HG03439 (cell line): Measurements from ENCODE around the gene NKPD1.
A peak's percentile ranks its signal among the peaks of the same experiment; 100 is the strongest.

Experiments
- ATAC-seq: cut with Tn5 transposase; IDR thresholded peaks from one replicate; pipeline ENCODE4 v1.9.1; 2021; ENCODE audit warnings: mild to moderate bottlenecking, moderate library complexity; ENCODE audit not compliant: unreplicated experiment

NKPD1 gene, protein sequence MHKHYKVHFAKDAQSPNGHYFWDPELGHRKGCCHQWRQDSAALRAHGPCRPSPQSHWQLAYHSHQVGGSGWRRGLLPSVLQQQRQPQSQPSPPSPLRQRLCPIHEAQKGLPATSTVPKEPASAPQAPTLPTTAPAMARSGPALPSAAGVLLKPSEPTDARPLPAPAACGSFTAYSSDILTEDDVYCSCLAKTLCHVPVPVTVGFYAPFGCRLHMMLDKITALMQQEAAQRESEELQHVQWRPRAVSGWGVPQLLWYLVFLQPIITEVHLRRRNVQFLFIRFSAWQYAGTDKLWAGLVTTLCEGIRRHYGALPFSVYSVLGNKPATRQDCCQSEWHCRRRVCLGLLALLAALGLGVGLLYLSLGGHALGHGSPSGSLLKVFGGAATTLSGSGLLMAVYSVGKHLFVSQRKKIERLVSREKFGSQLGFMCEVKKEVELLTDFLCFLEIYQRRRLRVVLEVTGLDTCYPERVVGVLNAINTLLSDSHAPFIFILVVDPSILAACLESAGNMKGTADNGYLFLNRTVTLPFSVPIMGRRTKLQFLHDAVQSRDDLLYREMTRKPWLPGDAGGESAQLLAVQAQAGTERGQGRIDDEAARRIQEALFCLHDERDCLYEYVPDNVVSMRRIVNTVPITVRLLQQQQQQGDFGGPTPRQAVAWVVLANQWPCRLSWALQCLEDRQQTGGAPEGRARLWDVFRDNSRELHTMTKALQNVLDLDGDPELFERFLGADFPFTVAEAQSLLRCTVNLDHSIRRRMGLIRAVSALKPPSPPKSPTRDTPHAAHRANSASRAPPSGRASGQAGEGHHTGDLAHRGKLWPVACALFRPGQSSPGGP

DNA sequence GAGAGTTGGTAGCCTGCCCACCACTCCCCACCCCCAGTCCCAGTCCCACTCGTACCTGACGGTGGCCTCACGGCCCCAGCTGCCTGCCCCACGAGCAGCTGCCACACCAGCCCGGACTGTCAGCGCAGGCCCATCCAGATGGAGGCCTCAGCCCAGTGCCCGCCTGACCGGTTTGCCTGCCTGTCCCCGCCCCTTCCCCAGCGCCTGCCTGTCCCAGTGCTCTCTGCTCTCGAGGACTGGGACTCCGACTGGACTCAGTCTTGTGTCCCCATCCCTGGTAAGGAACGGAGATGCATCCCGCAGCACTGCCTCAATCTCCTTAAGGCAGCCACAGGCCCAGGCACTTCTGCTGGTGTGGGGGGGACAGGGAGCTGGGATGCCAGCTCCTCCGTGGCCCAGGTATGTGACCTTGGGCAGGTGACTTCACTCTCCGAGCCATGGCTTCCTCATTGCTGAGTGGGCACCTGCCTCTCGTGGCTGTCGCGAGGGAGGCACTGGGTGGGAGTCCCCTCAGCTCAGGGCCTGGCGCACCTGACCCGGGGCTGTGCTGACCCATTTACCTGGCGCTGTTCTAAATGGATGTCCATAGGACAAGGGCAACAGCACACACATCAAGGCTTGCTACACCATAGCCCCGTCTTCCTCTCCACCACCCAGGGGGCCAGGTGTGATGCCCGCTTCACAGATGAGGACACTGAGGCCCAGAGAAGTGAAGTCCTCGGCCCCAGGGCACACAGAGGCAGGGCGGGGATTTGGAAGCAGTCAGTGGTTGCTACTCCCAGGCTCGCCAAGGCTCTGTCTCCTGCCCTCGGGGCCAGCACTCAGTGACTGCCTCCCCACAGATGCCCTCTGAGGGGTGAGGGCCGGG is at the start of gene NKPD1:
NKPD1 (minus strand) TSS at position 113 of the 868 bp plus-strand sequence. CDS start 832 bp downstream, outside the sequence.
- no peak for ATAC-seq

DNA sequence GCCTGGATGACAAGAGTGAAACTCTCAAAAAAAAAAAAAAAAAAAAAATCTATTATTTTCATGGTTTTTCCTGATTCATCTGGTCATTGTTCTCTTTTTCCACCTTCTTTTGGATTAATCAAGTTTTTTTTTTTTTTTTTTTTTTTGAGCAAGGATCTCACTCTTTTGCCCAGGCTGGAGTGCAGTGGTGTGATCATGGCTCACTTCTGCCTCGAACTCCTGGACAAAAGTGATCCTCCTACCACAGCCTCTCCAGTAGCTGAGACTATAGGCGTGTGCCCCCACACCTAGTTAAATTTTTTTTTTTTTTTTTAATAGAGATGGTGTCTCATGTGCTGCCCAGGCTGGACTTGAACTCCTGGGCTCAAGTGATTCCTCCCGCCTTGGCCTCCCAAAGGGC is 45.5 kb upstream of the NKPD1 start:
- ATAC-seq, result no peak

GRCh38 chr19:45205810-45206209 is 45.0 kb upstream of the NKPD1 start:
- no peak for ATAC-seq

DNA sequence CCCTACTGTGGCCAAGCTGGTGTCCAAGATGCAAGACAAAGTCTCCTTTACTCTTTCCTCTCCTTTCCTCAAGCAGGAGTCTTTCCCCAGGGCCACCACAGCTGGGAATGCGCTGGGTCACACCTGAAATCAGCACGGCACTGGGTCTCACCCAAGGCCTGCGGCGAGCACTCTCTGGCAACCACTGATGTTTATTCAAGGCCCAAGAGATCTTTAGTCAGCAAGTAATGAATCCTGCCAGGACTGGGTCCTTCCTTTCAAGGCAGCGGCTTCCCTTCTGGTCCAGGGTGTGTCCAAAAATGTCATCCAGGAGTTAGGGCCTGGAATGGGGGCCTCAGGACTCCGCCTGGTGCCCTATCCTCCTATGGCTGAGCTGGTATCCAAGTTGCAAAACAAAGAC is 41.9 kb upstream of the NKPD1 start:
- no peak for ATAC-seq

- ATAC-seq, result no peak
These were observed 39.8 kb upstream of the NKPD1 start for GRCh38 chr19:45200568-45200967.

DNA sequence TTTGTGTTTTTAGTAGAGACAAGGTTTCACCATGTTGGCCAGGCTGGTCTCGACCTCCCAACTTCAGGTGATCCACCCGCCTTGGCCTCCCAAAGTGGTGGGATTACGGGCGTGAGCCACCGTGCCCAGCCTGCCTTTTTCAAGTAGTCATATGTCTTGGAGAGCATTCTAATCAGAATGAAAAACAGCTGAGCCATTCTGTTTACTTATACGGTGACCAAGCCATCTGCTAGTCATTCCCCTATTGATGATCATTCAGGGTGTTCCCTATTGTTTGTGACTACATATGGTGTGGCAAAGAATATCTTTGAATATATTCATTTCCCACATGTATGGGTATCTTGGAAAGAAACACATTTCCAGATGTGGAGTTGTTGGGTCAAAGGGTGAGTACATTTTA is 35.0 kb upstream of the NKPD1 start:
- ATAC-seq, result no peak

DNA sequence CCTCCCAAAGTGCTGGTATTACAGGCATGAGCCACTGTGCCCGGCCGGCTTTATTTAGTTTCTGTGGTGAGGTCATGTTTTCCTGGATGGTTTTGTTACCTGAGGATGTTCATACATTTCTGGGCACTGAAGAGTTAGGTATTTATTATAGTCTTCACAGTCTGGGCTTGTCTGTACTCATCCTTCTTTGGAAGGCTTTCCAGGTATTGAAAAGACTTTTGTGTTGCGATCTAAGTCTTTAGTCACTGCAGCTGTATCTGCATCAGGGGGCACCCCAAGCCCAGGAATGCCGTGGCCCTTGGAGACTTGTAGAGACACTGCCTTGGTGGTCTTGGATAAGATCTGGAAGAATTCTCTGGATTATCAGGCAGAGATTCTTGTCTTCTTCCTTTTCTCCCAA is 30.6 kb upstream of the NKPD1 start:
- ATAC-seq, result no peak

DNA sequence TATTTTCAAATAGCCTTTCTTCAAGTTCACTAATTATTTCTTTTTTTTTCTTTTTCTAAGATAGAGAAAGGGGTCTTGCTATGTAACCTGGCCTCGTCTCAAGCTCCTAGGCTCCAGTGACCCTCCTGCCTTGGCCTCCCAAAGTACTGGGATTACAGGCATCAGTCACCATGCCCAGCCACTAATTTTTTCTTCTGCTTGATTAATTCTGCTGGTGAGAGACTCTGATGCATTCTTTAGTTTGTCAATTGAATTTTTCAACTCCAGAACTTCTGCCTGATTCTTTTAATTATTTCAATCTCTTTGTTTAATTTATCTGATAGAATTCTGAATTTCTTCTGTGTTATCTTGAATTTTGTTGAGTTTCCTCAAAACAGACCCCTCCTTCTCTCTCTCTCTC is 29.2 kb upstream of the NKPD1 start:
- no peak for ATAC-seq

DNA sequence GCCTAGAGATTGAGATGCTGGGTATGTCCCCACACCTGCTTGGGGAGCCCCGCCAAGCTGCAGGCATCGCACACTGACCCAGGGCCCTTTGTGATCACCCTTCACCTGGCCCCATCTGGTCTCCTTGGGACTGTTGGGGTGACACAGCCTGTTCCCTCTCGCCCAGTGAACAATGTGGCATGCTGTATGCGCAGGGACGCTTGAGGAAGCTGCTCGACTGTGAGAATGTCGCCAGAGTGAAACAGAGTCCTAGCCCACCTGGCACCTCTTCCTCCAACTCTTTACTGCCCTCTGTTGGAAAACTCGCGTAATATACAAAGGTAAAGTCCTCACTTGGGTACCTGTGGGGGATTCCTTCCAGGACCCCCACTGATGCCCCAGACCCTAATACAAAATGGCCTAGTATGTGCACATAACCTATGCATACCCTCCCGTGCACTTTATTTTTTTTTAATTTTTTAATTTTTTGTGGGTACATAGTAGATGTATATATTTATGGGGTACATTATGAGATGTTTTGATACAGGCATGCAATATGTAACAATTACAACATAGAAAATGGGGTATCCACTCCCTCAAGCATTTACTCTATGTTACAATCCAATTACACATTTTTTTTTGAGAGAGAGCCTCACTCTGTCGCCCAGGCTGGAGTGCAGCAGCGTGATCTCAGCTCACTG is 26.8 kb upstream of the NKPD1 start:
- no peak for ATAC-seq

GRCh38 chr19:45186509-45187334 is 25.9 kb upstream of the NKPD1 start:
- no peak for ATAC-seq

GRCh38 chr19:45184115-45184514 is 23.3 kb upstream of the NKPD1 start:
- ATAC-seq, result no peak

DNA sequence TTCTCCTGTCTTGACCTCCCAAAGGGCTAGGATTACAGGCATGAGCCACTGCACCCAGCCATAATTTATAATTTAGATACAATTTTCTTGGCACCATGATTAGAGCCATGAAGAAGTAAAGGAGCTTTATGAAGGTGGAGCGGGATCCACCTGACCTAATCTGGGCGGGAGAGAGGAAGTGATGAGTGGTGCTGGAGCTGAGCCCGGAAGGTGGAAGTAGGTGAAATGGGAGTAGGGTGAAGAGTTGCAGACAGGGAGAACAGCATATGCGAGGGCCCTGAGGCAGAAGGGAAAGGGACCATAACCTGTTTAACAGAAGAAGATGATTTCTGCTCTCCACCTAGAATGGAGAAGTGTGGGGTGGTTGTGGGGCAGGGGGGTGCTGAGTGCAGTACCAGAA is 22.0 kb upstream of the NKPD1 start:
- no peak for ATAC-seq

GRCh38 chr19:45180936-45181335 is 20.2 kb upstream of the NKPD1 start:
- no peak for ATAC-seq

DNA sequence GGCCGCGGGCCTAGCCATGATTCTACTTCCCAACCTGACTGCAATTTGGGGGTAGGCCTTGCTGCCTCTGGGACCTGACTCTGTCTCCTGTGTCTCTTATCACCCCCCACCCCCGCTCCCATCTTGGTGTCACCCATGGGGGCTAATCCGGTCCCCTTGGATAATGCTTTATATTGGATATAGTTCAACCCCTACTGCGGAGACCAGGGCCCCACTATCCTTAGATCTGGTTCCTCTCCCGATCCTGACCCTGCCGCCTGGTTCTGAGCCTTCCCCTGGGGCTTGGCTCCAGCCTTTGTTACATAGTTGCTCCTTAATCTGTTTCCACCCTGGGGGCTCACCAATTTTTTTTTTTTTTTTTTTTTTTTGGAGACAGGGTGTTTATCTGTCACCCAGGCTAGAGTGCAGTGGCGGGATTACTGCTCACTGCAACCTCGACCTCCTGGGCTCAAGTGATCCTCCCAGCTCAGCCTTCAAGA is 19.1 kb upstream of the NKPD1 start:
- no peak for ATAC-seq

GRCh38 chr19:45179072-45179891 is 18.5 kb upstream of the NKPD1 start:
- ATAC-seq, result peak; percentile 1

GRCh38 chr19:45178262-45179071 is 17.7 kb upstream of the NKPD1 start, which contains the start of gene BLOC1S3:
Gene BLOC1S3 (plus strand): TSS chr19:45178784. CDS start chr19:45179297, 513 bp downstream.
- peak; percentile 89 for ATAC-seq

GRCh38 chr19:45177817-45178261 is 17.1 kb upstream of the NKPD1 start, which contains the start of gene TRAPPC6A:
Gene TRAPPC6A (minus strand): TSS chr19:45178237. CDS start chr19:45178218, 19 bp downstream.
- ATAC-seq, result peak; percentile 7
